ENCODE measurements around the gene MMP8.

MMP8 gene

GRCh38 chr11:102722821-102723220, 1.9 kb downstream of the MMP8 start:
- no peak for DNase-seq (ENCODE audit: low read depth)

GRCh38 chr11:102719620-102720277, 5.0 kb downstream of the MMP8 start:
- no peak for DNase-seq (ENCODE audit: low read depth)

DNA sequence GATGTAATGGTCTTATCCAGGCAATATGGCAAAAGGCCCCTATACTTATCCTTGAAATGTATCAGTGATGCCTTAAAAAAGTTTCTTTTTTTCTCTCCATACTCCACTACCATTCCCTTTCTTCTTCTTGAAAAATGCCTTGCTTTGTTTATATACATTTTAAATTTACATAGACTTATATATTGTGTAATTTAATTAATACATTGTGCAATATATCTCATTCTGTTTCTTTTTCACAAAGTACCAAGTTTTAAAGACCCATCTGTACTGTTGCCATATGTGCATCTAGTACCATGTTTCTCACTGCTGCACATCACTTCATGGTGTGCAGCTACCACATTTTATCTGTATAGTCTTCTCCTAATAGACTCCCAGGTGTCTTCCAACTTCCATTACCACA, 7.5 kb downstream of the MMP8 start:
- no peak for DNase-seq (ENCODE audit: low read depth)

DNA sequence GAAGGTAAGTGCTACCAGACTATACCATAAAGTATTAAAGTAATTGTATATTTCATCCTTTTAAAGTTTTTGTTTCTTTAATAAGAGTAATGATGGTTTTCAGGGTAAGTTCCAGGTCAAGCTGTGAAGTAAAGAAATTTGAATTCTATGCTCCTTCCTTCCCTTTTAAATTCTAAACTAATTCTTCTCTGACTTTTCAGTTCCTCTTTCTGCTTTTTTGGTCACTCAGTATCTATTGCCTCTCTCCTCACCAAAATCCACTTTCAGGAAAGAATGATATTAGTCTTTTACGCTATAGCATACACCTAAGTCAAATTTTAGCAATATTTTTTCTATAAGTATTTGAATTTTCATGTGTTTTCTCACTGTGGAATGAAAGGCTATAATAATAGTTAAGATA, 8.2 kb downstream of the MMP8 start:
- no peak for DNase-seq (ENCODE audit: low read depth)

DNA sequence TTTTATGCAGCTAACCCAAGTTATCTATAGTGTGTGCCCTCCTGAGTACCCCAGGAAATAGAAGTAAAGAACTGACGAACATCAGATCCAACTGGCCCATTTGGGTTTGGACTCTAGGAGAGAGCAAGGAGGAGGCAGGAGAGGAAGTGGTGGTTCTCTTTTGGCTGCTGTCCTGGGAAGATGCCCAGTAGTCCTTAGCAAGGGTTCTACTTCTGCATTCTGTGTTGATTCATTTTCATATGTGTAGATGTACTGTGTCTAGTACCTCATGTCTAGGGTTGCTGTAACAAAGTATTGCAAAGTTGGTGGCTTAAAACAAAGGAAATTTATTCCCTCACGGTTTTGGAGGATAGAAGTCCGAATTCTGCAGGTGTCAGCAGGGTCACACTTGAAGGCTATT, 12.6 kb downstream of the MMP8 start:
- DNase-seq (ENCODE audit: low read depth): no peak

GRCh38 chr11:102709201-102709945, 15.4 kb downstream of the MMP8 start:
- peak; percentile 34 for DNase-seq (ENCODE audit: low read depth)

DNA sequence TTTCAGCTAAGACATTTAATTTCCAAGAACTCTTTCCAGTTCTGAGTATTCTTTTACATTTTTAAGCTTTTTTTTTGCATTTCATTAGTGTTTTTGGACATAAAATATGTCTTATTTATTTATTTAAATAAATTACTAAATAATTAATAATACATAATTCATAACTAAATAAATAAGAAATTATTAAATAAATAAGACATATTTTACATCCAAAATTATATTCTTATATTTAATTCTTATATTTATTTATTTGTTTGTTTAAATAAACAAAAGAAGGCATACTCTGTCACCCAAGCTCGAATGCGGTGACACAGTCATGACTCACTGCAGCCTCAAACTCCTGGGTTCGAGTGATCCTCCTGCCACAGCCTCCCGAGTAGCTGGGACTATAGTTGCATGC, 16.1 kb downstream of the MMP8 start:
- no peak for DNase-seq (ENCODE audit: low read depth)

DNA sequence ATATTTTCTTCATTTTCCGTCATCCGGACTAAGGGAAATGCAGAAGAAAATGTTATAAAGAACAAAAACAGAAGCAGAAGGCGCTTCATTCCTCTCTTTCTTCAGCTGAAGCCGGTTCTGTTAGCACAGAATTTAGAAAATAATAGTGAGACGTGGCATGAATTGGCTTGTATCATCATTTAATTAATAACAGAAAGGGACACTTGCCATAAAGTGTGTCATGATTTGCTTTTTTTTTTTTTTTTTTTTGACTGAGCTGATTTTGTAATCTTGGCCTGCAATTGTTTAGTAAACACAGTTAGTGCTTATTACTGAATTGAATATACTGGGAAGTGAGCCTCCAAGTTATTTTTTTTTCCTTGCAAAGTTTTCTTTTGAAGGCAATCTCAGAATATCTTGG, 19.1 kb downstream of the MMP8 start, which contains the start of gene MMP27:
TSS of gene MMP27 (minus strand) at position 144 of the 400 bp plus-strand sequence. CDS start at position 89, 55 bp downstream.
- no peak for DNase-seq (ENCODE audit: low read depth)

DNA sequence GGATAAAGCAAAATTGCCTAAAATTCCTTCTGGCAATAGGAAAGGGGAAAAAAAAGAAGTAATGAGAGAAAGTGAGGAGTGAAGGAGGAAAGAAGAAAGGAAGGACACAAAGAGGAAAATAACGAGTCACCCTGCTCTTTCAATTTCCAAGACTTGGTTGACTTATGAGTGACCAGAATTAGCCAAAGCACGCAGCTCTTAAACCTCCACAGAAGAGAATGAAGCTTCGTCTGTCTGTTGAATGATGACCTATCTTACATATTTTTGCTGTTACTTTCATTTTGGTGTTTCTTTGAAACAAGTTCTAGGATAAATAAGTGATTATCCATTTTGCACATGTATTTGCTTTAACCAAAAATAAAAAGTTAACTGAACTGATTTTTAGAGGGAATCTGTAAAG, 19.9 kb downstream of the MMP8 start:
- no peak for DNase-seq (ENCODE audit: low read depth)

DNA sequence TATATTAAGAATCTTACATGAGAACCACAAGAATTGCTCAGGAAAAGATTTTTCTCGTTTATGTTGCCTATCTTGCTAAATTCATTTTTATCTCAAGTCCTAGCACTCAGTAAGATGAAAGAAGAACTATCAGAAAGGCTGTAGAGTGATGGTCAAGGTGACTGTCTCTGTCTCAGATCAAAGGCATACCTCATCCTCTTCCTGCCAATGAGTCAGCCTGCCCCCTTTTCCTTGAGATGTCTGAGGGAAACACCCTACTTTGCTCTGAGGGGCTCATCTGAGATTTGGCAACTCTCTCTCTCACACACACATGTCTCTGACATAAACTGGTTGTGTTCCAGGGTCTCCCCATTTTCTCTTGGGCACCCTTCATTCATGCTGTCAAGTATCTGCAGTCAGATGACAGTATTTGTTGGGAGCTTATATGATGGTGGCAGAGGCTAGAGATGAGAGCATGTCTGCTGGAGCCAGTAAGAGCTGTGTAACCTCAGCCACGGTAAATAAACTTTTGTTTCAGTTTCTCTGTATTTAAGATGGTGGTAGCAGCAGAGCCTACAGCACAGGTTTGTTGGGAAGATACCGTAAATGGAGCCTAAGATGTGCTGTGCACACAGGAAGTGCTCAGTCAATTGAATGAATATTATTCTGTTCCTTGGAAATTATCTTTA, 20.8 kb downstream of the MMP8 start:
- DNase-seq (ENCODE audit: low read depth): no peak

DNA sequence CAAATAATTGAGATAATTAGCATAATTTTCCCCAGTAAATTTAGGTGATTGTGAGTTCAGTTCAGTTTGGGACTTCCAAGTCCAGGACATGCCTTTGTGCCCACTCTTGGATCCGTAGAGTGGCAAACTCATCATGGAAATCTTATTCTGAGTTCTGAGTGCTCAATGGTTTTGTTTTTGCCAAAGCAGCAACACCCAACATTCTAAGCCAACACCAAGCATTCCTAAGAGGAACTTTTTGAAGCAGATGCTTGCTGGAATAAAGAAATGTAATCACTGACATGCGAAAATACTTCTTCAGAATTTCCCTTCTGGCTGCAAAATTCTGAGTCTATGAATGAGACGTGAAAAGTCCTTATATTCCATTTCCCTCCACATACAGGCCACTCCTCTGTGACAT, 29.6 kb downstream of the MMP8 start:
- no peak for DNase-seq (ENCODE audit: low read depth)

DNA sequence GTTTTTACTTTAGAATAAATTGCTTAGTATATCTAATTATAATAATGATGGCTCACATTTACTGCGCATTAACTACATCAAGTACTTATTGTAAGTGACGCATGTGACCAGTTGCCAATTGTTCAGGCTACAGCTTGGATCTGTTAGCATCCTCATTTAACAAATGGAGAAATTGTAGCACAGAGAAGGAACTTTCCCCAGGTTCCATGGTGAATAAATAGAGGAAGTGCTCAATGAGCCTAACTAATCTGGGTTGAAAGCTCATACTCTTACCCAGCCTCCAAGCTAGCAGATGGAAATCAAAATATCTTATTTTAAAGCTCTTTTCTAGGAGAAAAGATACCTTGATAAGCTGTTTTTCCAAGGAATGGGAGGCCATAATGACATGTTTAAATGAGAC, 39.0 kb downstream of the MMP8 start:
- DNase-seq (ENCODE audit: low read depth): no peak

- no peak for DNase-seq (ENCODE audit: low read depth)
Observed at GRCh38 chr11:102685338-102685737, 39.4 kb downstream of the MMP8 start.

- no peak for DNase-seq (ENCODE audit: low read depth)
Observed at GRCh38 chr11:102683277-102683676, 41.5 kb downstream of the MMP8 start.

DNA sequence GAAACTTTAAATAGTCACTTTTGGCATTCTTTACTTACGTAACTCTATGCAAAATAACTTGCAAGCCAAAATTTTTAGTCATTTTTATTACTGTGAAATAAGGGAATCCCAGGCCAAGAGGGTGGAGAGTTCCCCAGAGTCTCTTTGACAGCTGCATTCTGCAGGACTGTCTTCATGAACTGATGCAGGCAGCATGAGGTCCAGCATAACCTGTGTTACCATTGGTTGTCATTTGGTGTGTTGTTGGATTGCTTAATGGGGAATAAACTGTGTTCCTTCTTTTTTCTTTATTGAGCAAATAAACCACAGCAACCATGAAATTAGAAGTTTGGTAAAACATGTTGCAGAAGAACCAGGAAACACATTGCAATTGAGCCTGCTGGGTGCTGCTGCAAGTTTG, 43.8 kb downstream of the MMP8 start:
- peak; percentile 33 for DNase-seq (ENCODE audit: low read depth)

- DNase-seq (ENCODE audit: low read depth): no peak
Observed at GRCh38 chr11:102678022-102678421, 46.7 kb downstream of the MMP8 start.

DNA sequence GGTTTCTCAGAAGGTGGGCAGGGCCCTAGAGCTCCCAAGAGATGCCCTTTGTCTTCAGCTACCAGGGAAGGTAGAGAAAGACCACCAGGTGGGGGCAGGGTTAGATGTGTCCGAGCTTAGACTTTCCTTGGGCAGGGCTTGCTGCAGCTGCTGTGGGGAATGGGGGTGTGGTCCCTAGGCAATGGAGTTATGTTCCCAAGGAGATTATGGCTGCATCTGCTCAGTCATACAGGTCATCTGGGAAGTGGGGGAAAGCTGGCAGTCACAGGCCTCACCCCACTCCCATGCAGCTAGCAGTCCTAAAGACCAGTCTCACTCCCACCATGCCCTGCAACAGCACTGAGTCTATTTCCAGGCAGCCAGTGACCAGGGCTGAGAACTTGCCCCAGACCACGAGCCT, 48.7 kb downstream of the MMP8 start:
- DNase-seq (ENCODE audit: low read depth): no peak

DNA sequence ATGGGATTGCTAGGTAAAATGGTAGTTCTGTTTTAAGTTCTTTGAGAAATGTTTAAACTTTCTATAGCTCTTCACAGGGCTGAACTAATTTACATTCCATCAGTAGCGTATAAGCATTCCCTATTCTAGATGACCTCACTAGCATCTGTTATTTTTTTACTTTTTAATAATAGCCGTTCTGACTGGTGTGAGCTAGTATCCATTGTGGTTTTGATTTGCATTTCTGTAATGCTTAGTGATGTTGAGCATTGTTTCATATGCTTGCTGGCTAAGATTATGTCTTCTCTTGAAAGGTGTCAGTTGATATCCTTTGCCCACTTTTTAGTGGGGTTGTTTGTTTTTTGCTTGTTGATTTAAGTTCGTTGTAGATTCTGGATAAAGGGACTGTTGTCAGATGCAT, 55.1 kb downstream of the MMP8 start:
- DNase-seq (ENCODE audit: low read depth): no peak

- DNase-seq (ENCODE audit: low read depth): peak; percentile 43
Observed at GRCh38 chr11:102666331-102666957, 58.3 kb downstream of the MMP8 start.

GRCh38 chr11:102664001-102664752, 60.6 kb downstream of the MMP8 start:
- DNase-seq (ENCODE audit: low read depth): no peak

DNA sequence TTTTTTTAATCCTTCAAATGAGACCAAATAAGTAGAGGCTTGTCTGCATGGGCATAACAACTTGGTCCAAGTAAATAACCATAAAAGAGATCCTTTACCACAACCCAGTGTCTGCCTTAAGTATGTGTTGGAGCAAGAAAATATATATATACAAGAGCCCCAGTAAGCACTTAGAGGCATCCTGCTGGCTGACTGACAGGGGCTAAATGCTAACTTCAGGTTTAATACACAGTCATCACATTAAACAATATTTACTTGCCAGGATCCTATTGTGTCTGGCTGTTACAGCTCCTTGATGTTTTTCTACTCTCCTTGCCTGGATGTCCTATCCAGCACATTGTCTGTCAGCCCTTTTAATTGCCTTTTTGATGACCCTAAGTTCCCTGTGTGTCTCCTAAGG, 62.1 kb downstream of the MMP8 start:
- no peak for DNase-seq (ENCODE audit: low read depth)

All from amniotic epithelial cell (primary cell).